Epidermal melanocyte (primary cell): ENCODE results near the gene GPR37L1.
"Not testable (repeated sequence)": the region's sequence is repeated elsewhere in the genome, so short reads cannot be mapped to it uniquely, and the experiment has no call there.

Experiments used
- DNase-seq: peaks from one replicate; pipeline ENCODE4 v3.0.0; 2011; ENCODE audit warnings: low spot score; ENCODE audit not compliant: insufficient read length

The GPR37L1 gene

DNA sequence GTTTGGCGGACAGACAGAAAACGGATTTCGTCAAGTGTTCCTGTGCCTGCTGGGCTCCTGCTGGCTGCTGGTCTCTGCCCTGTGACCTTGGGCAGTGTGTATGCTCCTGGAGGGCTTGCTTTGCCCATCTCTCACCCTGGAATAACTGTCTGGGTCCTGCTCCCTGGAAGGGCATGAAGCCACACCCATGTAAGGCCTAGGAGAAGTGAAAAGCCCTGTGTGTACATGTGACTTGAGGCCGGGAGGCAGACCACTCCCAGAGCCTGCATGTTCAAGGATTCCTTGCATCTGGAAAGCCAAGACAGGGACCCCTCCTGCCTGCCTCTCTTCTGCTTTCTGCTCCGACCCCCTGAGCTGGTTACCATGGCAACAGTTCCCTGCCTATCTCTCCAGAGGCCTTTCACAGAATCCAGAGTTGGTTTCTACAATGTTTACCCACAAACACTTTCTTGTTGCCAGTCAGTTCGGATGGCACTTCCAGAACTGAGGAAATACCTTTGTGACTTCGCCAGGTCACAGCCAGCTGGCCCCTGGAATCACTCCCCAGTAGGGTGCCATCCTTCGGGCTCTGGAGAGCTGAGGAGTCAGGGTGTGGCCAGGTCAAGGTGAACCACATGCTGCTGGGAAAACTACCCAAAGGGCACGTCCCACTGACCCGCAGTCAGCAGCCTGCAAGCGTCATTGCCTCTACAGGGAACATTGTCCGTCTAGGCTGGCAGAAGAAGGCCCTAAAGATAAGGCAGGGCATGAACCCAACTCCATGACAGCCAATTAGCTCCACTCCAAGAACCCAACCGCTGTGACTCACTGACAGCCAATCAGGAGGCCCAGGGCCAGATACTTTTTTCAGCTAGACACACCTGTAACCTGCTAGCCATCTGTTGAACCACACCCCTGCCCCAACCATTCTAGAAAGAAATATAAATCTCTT lies 14.7 kb upstream of the GPR37L1 start:
- no peak for DNase-seq

- no peak for DNase-seq
Measured at GRCh38 chr1:202110977-202111376, 11.7 kb upstream of the GPR37L1 start.

DNA sequence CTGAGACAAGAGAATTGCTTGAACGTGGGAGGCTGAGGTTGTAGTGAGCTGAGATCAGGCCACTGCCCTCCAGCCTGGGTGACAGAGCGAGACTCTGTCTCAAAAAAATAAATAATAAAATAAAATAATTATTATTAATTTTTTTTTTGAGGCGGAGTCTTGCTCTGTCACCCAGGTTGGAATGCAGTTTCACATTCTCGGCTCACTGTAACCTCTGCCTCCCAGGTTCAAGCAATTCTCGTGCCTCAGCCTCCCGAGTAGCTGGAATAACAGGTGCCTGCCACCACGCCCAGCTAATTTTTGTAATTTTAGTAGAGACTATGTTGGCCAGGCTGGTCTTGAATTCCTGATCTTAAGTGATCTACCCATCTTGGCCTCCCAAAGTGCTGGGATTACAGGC lies 11.1 kb upstream of the GPR37L1 start:
- not testable (repeated sequence) for DNase-seq

GRCh38 chr1:202112859-202113689 lies 9.6 kb upstream of the GPR37L1 start:
- DNase-seq: no peak

- DNase-seq: no peak
Measured at GRCh38 chr1:202113690-202114300, 8.9 kb upstream of the GPR37L1 start.

DNA sequence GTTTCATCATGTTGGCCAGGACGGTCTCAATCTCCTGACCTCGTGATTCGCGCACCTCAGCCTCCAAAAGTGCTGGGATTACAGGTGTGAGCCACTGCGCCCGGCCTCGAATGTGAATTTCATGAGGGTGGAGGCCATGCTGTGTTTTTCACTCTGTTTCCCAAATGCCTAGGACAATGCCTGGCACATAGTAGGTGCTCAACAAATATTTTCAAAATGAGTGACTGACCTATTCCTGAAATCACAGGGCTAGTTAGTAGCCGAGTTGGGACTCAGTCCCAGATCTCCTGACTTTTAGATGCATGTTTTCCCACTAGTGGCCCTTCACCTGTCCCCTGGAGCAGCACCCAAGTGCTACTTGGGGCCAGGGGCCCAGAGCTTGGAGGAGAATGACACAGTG lies 6.4 kb upstream of the GPR37L1 start:
- no peak for DNase-seq

- no peak for DNase-seq
Measured at GRCh38 chr1:202117898-202118371, 4.8 kb upstream of the GPR37L1 start.

DNA sequence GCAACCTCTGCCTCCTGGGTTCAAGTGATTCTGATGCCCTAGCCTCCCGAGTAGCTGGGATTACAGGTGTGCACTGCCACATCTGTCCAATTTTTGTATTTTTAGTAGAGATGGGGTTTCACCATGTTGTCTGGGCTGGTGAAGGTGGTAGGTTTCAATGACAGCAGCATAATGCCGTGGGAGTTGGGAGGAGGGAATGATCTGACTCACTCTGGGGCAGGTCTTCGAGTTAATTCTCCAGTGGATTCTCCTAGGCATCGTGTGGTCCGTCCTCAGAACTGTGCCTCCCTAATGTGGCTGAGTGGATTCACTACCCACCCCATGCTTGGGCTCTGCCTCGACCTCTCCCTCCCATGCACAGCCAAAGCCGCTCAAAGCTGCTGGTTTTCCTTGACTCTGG lies 1.7 kb upstream of the GPR37L1 start:
- DNase-seq: no peak

GRCh38 chr1:202123336-202123813 lies 658 bp downstream of the GPR37L1 start:
- DNase-seq: no peak

- DNase-seq: no peak
Measured at GRCh38 chr1:202124142-202124541, 1.4 kb downstream of the GPR37L1 start.

DNA sequence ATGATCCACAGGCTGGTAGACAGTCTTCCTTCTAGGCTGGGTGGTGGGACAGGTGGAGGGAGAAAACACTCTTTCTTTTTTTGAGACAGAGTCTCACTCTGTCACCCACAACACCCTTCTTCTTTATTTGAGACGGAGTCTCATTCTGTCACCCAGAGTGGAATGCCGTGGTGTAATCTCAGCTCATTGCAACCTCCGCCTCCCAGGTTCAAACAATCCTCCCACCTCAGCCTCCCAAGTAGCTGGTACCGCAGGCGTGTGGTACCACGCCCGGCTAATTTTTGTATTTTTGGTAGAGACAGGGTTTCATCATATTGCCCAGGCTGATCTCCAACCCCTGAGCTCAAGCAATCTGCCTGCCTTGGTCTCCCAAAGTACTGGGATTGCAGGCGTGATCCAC lies 2.9 kb downstream of the GPR37L1 start:
- DNase-seq: no peak

- no peak for DNase-seq
Measured at GRCh38 chr1:202126426-202126825, 3.7 kb downstream of the GPR37L1 start.

GRCh38 chr1:202127061-202127460 lies 4.3 kb downstream of the GPR37L1 start:
- DNase-seq: no peak

DNA sequence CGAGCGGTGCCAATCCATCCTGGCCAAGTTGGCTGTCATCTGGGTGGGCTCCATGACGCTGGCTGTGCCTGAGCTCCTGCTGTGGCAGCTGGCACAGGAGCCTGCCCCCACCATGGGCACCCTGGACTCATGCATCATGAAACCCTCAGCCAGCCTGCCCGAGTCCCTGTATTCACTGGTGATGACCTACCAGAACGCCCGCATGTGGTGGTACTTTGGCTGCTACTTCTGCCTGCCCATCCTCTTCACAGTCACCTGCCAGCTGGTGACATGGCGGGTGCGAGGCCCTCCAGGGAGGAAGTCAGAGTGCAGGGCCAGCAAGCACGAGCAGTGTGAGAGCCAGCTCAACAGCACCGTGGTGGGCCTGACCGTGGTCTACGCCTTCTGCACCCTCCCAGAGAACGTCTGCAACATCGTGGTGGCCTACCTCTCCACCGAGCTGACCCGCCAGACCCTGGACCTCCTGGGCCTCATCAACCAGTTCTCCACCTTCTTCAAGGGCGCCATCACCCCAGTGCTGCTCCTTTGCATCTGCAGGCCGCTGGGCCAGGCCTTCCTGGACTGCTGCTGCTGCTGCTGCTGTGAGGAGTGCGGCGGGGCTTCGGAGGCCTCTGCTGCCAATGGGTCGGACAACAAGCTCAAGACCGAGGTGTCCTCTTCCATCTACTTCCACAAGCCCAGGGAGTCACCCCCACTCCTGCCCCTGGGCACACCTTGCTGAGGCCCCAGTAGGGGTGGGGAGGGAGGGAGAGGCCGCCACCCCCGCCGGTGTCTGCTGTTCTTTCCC lies 5.3 kb downstream of the GPR37L1 start:
- DNase-seq: no peak

- DNase-seq: no peak
Measured at GRCh38 chr1:202129453-202130296, 7.0 kb downstream of the GPR37L1 start.

GRCh38 chr1:202130297-202130721 lies 7.6 kb downstream of the GPR37L1 start:
- DNase-seq: no peak

- no peak for DNase-seq
Measured at GRCh38 chr1:202130816-202131522, 8.3 kb downstream of the GPR37L1 start.

GRCh38 chr1:202131956-202132821 lies 9.5 kb downstream of the GPR37L1 start:
- DNase-seq: no peak
